ENCODE results near the gene PCDHGA12.
"Not testable (repeated sequence)": the region's sequence is repeated elsewhere in the genome, so short reads cannot be mapped to it uniquely, and the experiment has no call there.

The PCDHGA12 gene

DNA sequence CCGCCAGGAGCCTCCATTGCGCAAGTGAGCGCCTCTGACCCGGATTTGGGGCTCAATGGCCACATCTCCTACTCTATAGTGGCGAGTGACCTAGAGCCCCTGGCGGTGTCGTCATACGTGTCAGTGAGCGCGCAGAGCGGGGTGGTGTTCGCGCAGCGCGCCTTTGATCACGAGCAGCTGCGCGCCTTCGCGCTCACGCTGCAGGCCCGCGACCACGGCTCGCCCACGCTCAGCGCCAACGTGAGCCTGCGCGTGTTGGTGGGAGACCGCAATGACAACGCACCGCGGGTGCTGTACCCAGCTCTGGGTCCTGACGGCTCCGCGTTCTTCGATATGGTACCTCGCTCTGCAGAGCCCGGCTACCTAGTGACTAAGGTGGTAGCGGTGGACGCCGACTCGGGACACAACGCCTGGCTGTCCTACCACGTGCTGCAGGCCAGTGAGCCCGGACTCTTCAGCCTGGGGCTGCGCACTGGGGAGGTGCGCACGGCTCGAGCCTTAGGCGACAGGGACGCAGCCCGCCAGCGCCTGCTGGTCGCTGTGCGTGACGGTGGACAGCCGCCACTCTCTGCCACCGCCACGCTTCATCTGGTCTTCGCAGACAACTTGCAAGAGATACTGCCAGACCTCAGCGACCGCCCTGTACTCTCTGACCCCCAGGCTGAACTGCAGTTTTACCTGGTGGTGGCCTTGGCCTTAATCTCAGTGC lies 20.6 kb upstream of the PCDHGA12 start:
- DNase-seq, result no peak

DNA sequence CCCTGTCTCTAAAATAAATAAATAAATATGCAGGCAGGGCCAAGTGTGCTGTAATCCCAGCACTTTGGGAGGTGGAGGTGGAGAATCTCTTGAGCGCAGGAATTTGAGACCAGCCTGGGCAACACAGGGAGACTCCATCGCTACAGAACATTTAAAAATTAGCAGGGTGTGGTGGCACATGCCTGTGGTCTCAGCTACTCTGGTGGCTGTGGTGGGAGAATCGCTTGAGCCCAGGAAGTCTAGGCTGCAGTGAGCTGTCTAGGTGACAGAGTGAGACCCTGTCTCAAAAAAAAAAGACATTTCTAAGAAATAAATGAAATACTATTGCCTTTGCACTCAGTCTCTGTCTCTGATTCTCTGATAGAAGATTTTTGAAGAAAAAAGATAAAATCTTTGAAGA lies 18.7 kb upstream of the PCDHGA12 start:
- DNase-seq, result no peak

DNA sequence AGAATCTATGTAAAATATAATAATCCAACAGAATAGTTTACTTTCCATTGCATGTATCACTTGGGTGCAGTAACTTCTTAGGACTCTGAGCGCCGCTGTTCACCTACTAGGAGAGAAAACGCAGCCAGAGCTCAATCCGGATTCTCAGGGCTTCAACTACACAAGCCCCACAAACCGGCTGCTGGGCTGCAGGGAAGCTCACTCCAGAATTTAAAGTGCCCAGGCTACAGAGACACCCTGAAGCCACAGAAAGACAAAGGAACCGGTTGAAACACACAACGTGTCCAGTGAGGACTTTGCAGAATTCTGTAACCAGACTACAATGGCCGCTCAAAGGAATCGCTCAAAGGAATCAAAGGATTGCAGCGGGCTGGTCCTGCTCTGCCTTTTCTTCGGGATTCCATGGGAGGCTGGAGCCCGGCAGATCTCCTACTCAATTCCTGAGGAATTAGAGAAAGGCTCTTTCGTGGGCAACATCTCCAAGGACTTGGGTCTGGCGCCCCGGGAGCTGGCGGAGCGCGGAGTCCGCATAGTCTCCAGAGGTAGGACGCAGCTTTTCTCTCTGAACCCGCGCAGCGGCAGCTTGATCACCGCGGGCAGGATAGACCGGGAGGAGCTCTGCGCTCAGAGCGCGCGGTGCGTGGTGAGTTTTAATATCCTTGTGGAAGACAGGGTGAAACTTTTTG lies 17.3 kb upstream of the PCDHGA12 start, which contains the start of gene PCDHGA10:
Gene PCDHGA10, plus strand, starts transcription at position 134 of the 686 bp plus-strand sequence. Its CDS starts 189 bp downstream, at position 323.
- peak; percentile 50 to 67 for DNase-seq

DNA sequence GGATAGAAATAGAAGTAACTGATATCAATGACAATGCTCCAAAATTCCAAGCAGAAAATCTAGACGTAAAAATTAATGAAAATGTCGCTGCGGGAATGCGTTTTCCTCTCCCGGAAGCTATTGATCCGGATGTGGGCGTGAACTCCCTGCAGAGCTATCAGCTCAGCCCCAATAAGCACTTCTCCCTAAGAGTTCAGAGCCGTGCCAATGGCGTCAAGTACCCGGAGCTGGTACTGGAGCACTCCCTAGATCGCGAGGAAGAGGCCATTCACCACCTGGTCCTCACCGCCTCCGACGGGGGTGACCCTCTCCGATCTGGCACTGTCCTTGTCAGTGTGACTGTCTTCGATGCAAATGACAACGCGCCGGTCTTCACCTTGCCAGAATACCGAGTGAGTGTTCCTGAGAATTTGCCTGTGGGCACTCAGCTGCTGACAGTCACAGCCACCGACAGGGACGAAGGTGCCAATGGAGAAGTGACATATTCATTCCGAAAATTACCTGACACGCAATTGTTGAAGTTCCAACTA lies 16.7 kb upstream of the PCDHGA12 start:
- no peak for DNase-seq

DNA sequence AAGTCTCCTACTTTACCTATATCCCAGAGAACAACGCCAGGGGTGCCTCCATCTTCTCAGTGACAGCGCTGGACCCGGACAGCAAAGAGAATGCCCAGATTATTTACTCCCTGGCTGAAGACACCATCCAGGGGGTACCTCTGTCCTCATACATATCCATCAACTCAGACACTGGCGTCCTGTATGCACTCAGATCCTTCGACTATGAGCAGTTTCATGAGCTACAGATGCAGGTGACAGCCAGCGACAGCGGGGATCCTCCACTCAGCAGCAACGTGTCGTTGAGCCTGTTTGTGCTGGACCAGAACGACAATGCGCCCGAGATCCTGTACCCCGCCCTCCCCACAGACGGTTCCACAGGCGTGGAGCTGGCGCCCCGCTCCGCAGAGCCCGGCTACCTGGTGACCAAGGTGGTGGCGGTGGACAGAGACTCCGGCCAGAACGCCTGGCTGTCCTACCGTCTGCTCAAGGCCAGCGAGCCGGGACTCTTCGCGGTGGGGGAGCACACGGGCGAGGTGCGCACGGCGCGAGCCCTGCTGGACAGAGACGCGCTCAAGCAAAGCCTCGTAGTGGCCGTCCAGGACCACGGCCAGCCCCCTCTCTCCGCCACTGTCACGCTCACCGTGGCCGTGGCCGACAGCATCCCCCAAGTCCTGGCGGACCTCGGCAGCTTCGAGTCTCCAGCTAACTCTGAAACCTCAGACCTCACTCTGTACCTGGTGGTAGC lies 15.6 kb upstream of the PCDHGA12 start:
- DNase-seq, result not testable (repeated sequence)

DNA sequence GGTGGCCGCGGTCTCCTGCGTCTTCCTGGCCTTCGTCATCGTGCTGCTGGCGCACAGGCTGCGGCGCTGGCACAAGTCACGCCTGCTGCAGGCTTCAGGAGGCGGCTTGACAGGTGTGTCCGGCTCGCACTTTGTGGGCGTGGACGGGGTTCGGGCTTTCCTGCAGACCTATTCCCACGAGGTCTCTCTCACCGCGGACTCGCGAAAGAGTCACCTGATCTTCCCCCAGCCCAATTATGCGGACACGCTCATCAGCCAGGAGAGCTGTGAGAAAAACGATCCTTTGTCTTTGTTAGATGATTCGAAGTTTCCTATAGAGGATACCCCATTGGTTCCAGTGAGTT lies 15.1 kb upstream of the PCDHGA12 start:
- not testable (repeated sequence) for DNase-seq

DNA sequence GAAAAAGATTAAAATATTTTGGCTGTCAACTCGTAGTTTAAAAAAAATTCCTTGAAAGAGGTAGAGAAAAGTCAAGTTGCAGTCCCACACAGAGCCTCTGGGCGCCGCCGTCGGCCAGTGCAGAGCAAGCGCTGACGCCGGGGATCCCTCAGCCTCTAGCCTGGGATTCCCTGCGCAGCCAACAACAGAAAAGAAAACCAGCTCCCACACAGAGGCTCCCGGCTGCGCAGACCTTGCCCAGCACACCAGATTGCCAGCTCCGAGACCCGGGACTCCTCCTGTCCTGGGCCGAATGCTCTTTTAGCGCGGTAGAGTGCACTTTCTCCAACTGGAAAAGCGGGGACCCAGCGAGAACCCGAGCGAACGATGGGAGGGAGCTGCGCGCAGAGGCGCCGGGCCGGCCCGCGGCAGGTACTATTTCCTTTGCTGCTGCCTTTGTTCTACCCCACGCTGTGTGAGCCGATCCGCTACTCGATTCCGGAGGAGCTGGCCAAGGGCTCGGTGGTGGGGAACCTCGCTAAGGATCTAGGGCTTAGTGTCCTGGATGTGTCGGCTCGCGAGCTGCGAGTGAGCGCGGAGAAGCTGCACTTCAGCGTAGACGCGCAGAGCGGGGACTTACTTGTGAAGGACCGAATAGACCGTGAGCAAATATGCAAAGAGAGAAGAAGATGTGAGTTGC lies 12.7 kb upstream of the PCDHGA12 start, which contains the start of gene PCDHGB7:
Gene PCDHGB7, plus strand, starts transcription at position 184 of the 679 bp plus-strand sequence. Its CDS starts 183 bp downstream, at position 367.
- peak; percentile 46 to 48 for DNase-seq

DNA sequence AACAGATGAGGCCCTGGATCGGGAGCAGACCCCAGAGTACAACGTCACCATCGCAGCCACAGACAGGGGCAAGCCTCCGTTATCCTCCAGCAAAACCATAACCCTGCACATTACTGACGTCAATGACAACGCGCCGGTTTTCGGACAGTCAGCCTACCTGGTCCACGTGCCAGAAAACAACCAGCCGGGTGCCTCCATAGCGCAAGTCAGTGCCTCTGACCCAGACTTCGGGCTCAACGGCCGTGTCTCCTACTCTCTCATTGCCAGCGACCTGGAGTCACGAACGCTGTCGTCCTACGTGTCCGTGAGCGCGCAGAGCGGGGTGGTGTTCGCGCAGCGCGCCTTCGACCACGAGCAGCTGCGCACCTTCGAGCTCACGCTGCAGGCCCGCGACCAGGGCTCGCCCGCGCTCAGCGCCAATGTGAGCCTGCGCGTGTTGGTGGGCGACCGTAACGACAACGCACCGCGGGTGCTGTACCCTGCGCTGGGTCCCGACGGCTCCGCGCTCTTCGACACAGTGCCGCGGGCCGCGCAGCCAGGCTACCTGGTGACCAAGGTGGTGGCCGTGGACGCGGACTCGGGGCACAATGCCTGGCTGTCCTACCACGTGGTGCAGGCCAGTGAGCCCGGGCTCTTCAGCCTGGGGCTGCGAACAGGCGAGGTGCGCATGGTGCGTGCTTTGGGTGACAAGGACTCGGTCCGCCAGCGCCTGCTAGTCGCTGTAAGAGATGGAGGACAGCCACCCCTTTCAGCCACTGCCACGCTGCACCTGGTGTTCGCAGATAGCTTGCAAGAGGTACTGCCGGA lies 11.0 kb upstream of the PCDHGA12 start:
- no peak for DNase-seq

DNA sequence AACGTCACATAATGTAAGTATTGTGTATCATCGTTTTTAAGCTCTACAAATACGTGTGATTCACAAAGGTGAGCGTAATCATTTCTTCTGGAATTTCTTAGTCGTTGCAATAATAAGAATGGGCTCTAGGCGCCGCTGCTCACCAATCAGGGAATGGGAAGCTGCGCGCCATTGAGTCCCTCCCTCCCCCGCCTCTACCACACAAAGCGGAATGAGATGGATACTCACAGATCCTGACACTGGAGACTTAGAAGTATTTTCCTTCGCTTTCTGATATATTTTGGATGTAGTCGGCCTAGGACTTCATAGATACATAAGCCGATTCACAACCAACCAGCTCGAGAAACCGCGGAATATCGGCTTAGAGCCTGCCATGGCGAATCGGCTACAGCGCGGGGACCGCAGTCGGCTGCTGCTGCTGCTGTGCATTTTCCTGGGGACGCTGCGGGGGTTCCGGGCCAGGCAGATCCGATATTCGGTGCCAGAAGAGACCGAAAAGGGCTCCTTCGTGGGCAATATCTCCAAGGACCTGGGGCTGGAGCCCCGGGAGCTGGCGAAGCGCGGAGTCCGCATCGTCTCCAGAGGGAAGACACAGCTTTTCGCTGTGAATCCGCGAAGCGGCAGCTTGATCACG lies 9.3 kb upstream of the PCDHGA12 start, which contains the start of gene PCDHGA11:
Gene PCDHGA11, plus strand, starts transcription at position 197 of the 634 bp plus-strand sequence. Its CDS starts 177 bp downstream, at position 374.
- peak; percentile 43 to 57 for DNase-seq

DNA sequence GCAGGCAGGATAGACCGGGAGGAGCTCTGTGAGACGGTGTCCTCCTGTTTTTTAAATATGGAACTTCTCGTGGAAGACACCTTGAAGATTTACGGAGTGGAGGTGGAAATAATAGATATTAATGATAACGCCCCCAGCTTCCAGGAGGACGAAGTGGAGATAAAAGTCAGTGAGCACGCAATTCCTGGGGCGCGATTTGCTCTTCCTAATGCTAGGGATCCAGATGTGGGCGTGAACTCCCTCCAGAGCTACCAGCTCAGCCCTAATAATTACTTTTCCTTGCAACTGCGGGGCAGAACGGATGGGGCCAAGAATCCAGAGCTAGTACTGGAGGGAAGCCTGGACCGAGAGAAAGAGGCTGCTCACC lies 8.8 kb upstream of the PCDHGA12 start:
- DNase-seq, result no peak

DNA sequence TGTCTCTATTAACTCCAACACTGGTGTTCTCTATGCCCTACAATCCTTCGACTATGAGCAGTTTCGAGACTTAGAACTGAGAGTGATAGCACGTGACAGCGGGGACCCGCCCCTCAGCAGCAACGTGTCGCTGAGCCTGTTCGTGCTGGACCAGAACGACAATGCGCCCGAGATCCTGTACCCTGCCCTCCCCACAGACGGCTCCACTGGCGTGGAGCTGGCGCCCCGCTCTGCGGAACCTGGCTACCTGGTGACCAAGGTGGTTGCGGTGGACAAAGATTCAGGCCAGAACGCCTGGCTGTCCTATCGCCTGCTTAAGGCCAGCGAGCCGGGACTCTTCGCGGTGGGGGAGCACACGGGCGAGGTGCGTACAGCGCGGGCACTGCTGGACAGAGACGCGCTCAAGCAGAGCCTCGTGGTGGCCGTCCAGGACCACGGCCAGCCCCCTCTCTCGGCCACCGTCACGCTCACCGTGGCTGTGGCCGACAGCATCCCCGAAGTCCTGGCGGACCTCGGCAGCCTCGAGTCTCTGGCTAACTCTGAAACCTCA lies 7.5 kb upstream of the PCDHGA12 start:
- no peak for DNase-seq

DNA sequence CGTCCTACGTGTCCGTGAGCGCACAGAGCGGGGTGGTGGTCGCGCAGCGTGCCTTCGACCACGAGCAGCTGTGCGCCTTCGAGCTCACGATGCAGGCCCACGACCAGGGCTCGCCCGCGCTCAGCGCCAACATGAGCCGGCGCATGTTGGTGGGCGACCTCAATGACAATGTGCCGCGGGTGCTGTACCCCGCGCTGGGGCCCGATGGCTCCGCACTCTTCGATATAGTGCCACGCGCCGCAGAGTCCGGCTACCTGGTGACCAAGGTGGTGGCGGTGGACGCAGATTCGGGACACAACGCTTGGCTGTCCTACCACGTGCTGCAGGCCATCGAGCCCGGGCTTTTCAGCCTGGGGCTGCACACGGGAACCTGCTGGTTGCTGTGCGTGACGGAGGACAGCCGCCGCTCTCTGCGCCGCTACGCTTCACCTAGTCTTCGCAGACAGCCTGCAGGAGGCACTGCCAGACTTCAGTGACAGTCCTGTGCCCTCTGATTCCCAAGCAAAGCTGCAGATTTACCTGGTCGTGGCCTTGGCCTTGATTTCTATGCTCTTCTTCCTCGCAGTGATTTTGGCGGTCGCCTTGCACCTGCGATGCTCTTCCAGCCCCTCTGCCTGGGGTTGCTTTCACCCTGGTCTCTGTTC lies 2.4 kb upstream of the PCDHGA12 start:
- DNase-seq, result no peak

DNA sequence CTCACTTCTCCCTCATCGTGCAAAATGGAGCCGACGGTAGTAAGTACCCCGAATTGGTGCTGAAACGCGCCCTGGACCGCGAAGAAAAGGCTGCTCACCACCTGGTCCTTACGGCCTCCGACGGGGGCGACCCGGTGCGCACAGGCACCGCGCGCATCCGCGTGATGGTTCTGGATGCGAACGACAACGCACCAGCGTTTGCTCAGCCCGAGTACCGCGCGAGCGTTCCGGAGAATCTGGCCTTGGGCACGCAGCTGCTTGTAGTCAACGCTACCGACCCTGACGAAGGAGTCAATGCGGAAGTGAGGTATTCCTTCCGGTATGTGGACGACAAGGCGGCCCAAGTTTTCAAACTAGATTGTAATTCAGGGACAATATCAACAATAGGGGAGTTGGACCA lies 979 bp downstream of the PCDHGA12 start:
- no peak for DNase-seq

DNA sequence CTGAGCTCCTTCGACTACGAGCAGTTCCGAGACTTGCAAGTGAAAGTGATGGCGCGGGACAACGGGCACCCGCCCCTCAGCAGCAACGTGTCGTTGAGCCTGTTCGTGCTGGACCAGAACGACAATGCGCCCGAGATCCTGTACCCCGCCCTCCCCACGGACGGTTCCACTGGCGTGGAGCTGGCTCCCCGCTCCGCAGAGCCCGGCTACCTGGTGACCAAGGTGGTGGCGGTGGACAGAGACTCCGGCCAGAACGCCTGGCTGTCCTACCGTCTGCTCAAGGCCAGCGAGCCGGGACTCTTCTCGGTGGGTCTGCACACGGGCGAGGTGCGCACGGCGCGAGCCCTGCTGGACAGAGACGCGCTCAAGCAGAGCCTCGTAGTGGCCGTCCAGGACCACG lies 2.0 kb downstream of the PCDHGA12 start:
- DNase-seq, result not testable (repeated sequence)

DNA sequence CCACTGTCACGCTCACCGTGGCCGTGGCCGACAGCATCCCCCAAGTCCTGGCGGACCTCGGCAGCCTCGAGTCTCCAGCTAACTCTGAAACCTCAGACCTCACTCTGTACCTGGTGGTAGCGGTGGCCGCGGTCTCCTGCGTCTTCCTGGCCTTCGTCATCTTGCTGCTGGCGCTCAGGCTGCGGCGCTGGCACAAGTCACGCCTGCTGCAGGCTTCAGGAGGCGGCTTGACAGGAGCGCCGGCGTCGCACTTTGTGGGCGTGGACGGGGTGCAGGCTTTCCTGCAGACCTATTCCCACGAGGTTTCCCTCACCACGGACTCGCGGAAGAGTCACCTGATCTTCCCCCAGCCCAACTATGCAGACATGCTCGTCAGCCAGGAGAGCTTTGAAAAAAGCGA lies 2.4 kb downstream of the PCDHGA12 start:
- not testable (repeated sequence) for DNase-seq

DNA sequence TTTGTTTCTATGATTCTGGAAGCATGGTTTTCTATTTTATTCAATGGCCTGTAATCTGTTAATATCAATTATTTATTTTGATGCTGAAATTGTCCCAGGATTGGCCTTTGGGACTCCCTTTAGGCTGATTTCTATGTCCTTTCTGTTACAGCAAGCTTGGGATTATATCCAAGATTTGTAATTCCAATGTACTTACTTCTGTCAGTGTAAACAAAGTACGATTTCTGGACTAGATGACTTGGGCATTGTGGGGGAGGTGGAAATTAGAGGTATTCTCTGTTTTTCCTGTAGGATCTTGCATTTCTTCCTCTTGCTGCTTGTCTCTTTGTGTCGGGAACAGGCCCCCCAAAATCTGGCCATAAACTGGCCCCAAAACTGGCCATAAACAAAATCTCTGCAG lies 3.7 kb downstream of the PCDHGA12 start:
- no peak for DNase-seq

DNA sequence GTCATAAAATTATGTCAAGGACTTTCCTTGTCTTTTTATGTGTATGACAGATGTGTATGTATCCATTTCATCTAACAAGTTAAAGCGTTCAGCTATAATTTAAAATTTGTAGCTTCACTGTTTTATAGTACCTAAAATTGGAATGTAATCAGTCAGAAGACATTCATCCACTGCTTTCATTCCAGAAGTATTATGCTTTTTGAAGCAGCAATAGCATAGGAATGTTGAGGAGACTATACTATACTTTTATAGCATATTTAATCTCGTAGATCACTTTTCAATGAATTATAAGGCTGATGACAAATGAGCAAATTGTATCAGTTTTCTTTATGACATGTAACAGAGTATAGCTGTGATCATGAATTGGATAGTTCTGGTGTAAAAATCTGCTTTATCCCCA lies 6.9 kb downstream of the PCDHGA12 start:
- DNase-seq, result no peak

DNA sequence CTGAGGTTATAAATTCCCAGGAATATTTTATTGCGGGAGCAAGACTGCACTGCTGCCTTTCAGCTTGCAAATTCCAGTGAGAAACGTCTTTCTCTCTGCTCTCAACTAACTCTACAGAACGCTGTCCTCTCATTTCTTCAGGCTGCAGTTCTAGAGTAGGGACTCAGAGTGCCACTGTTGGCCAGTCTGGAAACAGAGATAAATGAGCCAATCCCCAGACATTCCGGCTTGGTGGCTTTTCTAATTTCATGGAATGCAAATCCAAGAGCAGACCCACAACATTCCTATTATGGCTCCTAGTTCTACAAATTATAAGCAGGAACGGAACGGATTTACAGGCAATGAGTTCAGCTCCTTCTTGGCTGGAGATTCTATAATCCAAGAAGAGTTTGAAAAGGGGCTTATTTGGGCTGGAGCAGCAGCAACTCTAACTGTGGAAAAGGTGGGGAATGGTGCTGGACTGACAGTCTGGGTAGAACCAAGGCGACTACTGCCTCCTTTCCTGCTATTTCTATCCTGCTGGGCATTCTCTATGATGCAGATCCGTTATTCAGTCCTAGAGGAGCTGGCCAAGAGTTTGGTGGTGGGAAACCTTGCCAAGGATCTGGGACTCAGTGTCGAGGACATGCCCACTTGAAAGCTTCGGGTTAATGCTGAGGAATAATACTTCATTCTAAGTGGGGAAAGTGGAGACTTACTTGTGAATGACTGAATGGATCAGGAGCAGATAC lies 9.3 kb downstream of the PCDHGA12 start:
- DNase-seq, result no peak

DNA sequence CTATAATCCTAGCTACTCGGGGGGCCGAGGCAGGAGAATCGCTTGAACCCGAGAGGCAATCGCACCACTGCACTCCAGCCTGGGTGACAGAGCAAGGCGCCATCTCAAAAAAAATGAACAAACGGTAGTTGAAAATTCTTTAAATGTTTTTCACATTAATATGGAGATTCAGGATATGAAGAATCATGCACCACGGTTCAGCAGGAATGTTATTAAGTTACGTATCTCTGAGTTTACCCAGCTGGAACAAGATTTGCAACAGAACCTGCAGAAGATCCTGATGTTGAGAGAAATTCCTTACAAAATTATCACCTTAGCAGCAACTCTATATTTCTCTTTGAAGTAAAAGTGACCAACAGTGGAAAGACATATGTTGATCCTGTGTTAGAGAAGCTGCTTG lies 10.0 kb downstream of the PCDHGA12 start:
- DNase-seq, result no peak
